ENCODE results near the gene ENGASE. TPM values are rescaled to one million over a fixed set of nuclear protein-coding genes. Genes with fewer than 3 reads are reported as not detected.

The ENGASE gene
- total and polyA plus RNA-seq, 2 experiments from 2014 or later, result 5.1 to 8.4 TPM

DNA sequence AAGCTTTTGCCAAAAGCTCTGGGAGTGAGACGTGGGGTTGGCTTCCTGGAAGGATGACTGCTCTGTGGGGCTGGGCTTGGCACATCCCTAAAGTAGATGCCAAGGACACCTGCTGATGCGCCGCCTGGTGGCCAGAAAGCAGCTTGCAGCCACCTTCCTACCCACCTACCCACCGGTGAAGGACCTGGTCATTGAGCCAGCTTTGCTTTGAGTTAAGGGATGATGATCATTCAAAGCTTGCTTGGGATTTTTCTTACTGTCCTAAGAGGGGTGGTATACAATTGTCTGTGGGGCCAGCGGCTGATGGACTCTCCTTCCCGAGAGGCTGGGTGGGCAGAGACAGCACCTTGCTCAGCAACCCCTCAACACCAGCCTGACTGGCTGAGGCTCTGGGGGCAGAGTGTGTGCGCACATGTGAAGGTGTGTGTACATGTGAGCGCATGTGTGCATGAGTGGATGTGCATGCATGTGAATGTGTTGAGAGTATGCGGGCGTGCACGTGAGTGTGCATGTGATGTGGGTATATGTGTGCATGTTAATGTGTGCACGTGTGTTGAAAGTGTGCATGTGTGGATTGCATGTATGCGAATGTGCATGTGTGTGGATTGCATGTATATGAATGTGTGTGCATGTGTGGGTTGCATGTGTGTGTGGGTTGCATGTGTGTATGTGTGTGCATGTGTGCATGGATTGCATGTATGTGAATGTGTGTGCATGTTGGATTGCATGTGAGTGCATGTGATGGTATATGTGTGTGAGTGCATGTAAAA, 32.0 kb upstream of the ENGASE start:
- peak overlapping the region; percentile 12; the same call in 1 of the 2 replicates for H3K9ac ChIP-seq
- no peak overlapping the region for H3K27ac ChIP-seq
- 69 to 72% methylated on average over 13 of the region's 13 CpGs for WGBS, 2 experiments (ENCODE audit: low coverage in 1 of 2, low lambda C conversion rate in 2 of 2, missing lambda C conversion rate in 2 of 2)
- no peak overlapping the region; the same call in 1 of the 2 replicates for H2AFZ ChIP-seq
- no peaks in the 10 kb centered on the region for H3K27me3 ChIP-seq (replicated peaks; ENCODE audit: insufficient read depth)
- no peaks in the 10 kb centered on the region for H3K79me2 ChIP-seq (ENCODE audit: insufficient read depth)
- H3F3A ChIP-seq (ENCODE audit: insufficient read depth), result peaks cover 21% of the 10 kb centered on the region
- H3K4me2 ChIP-seq (ENCODE audit: unreplicated experiment), result no peak overlapping the region
- peak; percentile 82 for DNase-seq
- no peaks in the 10 kb centered on the region for H3K9me3 ChIP-seq (ENCODE audit: low read depth)
- H3K4me3 ChIP-seq, result no peak overlapping the region
- H3K9me2 ChIP-seq (ENCODE audit: insufficient read depth), result no peaks in the 10 kb centered on the region
- no peaks in the 10 kb centered on the region for H4K20me1 ChIP-seq (ENCODE audit: insufficient read depth)
- in situ Hi-C loops (cut with MboI), result no loop called here
- TF ChIP-seq EZH2phosphoT487 (IDR thresholded peaks at IDR 0.05; ENCODE audit: insufficient read depth, low read depth) (no peak), EZH2 (IDR thresholded peaks at IDR 0.05; ENCODE audit: insufficient read depth, poor library complexity, severe bottlenecking) (no peak)
- peaks cover 14% of the 10 kb centered on the region for H3K4me1 ChIP-seq (ENCODE audit: insufficient read depth)
- no peaks in the 10 kb centered on the region for H3K36me3 ChIP-seq (ENCODE audit: low read depth)

DNA sequence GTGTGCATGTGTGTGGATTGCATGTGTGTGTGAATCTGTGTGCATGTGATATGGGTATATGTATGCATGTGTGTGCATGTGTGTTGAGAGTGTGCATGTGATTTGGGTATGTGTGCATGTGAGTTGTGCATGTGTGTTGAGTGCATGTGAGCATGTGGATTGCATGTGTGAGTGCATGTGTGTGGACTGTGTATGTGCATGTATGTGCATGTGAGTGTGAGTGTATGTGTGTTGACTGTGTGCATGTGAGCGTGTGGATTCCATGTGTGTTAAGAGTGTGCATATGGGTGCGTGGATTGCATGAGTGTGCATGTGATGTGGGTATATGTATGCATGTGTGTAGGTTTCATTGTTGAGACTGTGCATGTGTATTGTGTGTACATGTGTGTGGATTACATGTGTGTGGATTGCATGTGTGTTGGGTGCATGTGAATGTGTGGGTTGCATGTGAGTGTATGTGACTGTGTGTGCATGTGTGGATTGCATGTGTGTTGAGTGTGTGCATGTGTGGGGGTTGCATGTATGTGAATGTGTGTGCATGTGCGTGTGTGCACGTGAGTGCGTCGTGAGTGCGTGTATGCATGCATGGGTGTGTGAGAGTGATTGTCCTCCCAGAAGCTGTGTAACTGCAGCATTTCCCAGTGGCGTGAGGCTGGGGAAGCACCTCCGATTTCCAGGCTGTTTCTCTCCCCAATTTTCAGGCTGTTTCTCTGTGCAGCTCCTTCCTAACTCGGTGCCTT, 31.3 kb upstream of the ENGASE start:
- H2AFZ ChIP-seq, result no peak overlapping the region
- no peak for TF ChIP-seq EZH2phosphoT487 (IDR thresholded peaks at IDR 0.05; ENCODE audit: insufficient read depth, low read depth)
- no peak for TF ChIP-seq EZH2 (IDR thresholded peaks at IDR 0.05; ENCODE audit: insufficient read depth, poor library complexity, severe bottlenecking)
- peaks cover 14% of the 10 kb centered on the region; the same call in 1 of the 2 replicates for H3F3A ChIP-seq (ENCODE audit: insufficient read depth)
- H4K20me1 ChIP-seq (ENCODE audit: insufficient read depth), result no peaks in the 10 kb centered on the region
- H3K4me1 ChIP-seq (ENCODE audit: insufficient read depth), result peaks cover 7% of the 10 kb centered on the region; the same call in 1 of the 2 replicates
- no peaks in the 10 kb centered on the region for H3K27me3 ChIP-seq (replicated peaks; ENCODE audit: insufficient read depth)
- no peaks in the 10 kb centered on the region for H3K9me2 ChIP-seq (ENCODE audit: insufficient read depth)
- no peaks in the 10 kb centered on the region for H3K79me2 ChIP-seq (ENCODE audit: insufficient read depth)
- DNase-seq, result no peak
- H3K36me3 ChIP-seq (ENCODE audit: low read depth), result no peaks in the 10 kb centered on the region
- WGBS, 2 experiments (ENCODE audit: low coverage in 1 of 2, low lambda C conversion rate in 2 of 2, missing lambda C conversion rate in 2 of 2), result 92 to 93% methylated on average over 10 of the region's 10 CpGs
- H3K27ac ChIP-seq, result no peak overlapping the region
- H3K9me3 ChIP-seq (ENCODE audit: low read depth), result no peaks in the 10 kb centered on the region
- no peak overlapping the region for H3K9ac ChIP-seq
- no peak overlapping the region for H3K4me3 ChIP-seq
- in situ Hi-C loops (cut with MboI), result no loop called here
- H3K4me2 ChIP-seq (ENCODE audit: unreplicated experiment), result no peak overlapping the region

DNA sequence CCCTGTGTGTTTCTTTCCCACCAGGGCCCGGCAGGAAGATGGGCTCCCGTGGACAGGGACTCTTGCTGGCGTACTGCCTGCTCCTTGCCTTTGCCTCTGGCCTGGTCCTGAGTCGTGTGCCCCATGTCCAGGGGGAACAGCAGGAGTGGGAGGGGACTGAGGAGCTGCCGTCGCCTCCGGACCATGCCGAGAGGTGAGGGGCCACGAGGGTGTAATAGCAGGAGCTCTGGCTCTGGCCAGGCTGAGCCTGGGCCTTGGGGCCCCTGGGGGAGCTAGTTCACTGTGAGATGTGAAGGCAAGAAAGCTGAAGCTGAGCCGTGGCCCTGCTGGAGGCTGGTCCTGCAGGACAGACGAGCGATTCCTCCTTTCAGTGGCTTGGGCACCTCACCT, 30.7 kb upstream of the ENGASE start:
- WGBS, 2 experiments (ENCODE audit: low coverage in 1 of 2, low lambda C conversion rate in 2 of 2, missing lambda C conversion rate in 2 of 2), result 74% methylated on average over 12 of the region's 12 CpGs
- Histone ChIP-seq H3K9ac (no peak overlapping the region), H3K9me2 (ENCODE audit: insufficient read depth) (no peaks in the 10 kb centered on the region), H3K9me3 (ENCODE audit: low read depth) (no peaks in the 10 kb centered on the region), H2AFZ (no peak overlapping the region), H3K36me3 (ENCODE audit: low read depth) (no peaks in the 10 kb centered on the region), H3K4me2 (ENCODE audit: unreplicated experiment) (no peak overlapping the region), H3F3A (ENCODE audit: insufficient read depth) (peaks cover 13% of the 10 kb centered on the region; the same call in 1 of the 2 replicates), H3K27ac (no peak overlapping the region), H4K20me1 (ENCODE audit: insufficient read depth) (no peaks in the 10 kb centered on the region), H3K4me3 (no peak overlapping the region), H3K27me3 (replicated peaks; ENCODE audit: insufficient read depth) (no peaks in the 10 kb centered on the region), H3K4me1 (ENCODE audit: insufficient read depth) (peaks cover 5% of the 10 kb centered on the region; the same call in 1 of the 2 replicates), H3K79me2 (ENCODE audit: insufficient read depth) (no peaks in the 10 kb centered on the region)
- TF ChIP-seq EZH2phosphoT487 (IDR thresholded peaks at IDR 0.05; ENCODE audit: insufficient read depth, low read depth) (no peak), EZH2 (IDR thresholded peaks at IDR 0.05; ENCODE audit: insufficient read depth, poor library complexity, severe bottlenecking) (no peak)
- DNase-seq, result no peak
- in situ Hi-C loops (cut with MboI), result no loop called here

DNA sequence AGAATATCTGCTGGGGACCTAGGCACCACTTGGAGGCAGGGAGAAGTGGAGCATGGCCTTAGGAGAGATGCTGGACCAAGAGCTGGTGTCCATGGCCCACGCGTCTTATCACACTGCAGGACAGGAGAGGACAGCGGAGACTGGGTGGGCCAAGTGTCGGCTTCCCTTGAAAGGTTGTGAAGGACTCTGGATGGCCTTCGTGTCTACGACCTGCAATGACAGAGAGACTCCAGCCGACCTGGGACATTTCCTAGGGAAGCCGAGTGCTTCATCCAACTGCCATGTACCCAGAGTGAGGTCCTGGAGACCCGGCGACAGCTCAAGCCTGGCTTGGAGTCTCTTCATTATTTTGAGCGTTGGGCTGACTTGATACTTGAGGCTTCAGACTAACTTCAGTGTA, 30.2 kb upstream of the ENGASE start:
- Histone ChIP-seq H3K4me3 (no peak overlapping the region), H3K9me2 (ENCODE audit: insufficient read depth) (no peaks in the 10 kb centered on the region), H3K27me3 (replicated peaks; ENCODE audit: insufficient read depth) (no peaks in the 10 kb centered on the region), H3F3A (ENCODE audit: insufficient read depth) (0 out of 2 replicates have a peak, but pooled peaks cover 8% of the 10 kb centered on the region), H3K79me2 (ENCODE audit: insufficient read depth) (no peaks in the 10 kb centered on the region), H3K4me2 (ENCODE audit: unreplicated experiment) (no peak overlapping the region), H3K9ac (no peak overlapping the region), H4K20me1 (ENCODE audit: insufficient read depth) (no peaks in the 10 kb centered on the region), H3K9me3 (ENCODE audit: low read depth) (no peaks in the 10 kb centered on the region), H3K4me1 (ENCODE audit: insufficient read depth) (peaks cover under 1% of the 10 kb centered on the region; the same call in 1 of the 2 replicates), H2AFZ (no peak overlapping the region), H3K27ac (no peak overlapping the region), H3K36me3 (ENCODE audit: low read depth) (no peaks in the 10 kb centered on the region)
- in situ Hi-C loops (cut with MboI), result no loop called here
- 90 to 92% methylated on average over 11 of the region's 11 CpGs for WGBS, 2 experiments (ENCODE audit: low coverage in 1 of 2, low lambda C conversion rate in 2 of 2, missing lambda C conversion rate in 2 of 2)
- no peak for DNase-seq
- TF ChIP-seq EZH2phosphoT487 (IDR thresholded peaks at IDR 0.05; ENCODE audit: insufficient read depth, low read depth) (no peak), EZH2 (IDR thresholded peaks at IDR 0.05; ENCODE audit: insufficient read depth, poor library complexity, severe bottlenecking) (no peak)
